CD4-positive, alpha-beta memory T cell (primary cell): ENCODE data around the gene INAFM1. TPM values are rescaled to one million over a fixed set of nuclear protein-coding genes. Genes with fewer than 3 reads are reported as not detected.

ENCODE experiments used
- CTCF ChIA-PET: fragments of 350-600 bp; sonication (Branson Sonifier 250); formaldehyde crosslinking; loops from one replicate; lab custom pipeline; 2021; ENCODE audit warnings: inconsistent platforms; ENCODE audit not compliant: partially characterized antibody; lab: Charles Lee
- POLR2A ChIA-PET: fragments of 350-600 bp; sonication (Branson Sonifier 250); formaldehyde crosslinking; loops from one replicate; lab custom pipeline; 2021; ENCODE audit not compliant: partially characterized antibody; lab: Charles Lee
- DNase-seq, 5 donors: peaks; one replicate each; pipeline versions ENCODE4 v3.0.0 to v3.0.0-alpha.2; 2020 to 2022; ENCODE audit warnings: mixed read lengths in 1 of 5
- H3K27ac ChIP-seq: one replicate; pipeline ENCODE4 v1.7.0; 2013; ENCODE audit warnings: low read depth, low read length
- H3K27me3 ChIP-seq: 2 replicates; pipeline ENCODE4 v1.7.0; 2013; ENCODE audit warnings: mild to moderate bottlenecking, low read length, moderate library complexity; ENCODE audit not compliant: insufficient read depth
- H3K36me3 ChIP-seq: 2 replicates; pipeline ENCODE4 v1.7.0; 2013; ENCODE audit warnings: mild to moderate bottlenecking, low read length, moderate library complexity; ENCODE audit not compliant: insufficient read depth
- H3K4me1 ChIP-seq: 2 replicates; pipeline ENCODE4 v1.7.0; 2013; ENCODE audit warnings: mild to moderate bottlenecking, low read length, moderate library complexity; ENCODE audit not compliant: insufficient read depth
- H3K4me3 ChIP-seq, 2 donors: one replicate each; pipeline ENCODE4 v1.7.0; 2013; ENCODE audit warnings: low read length in 2 of 2, mild to moderate bottlenecking in 1 of 2
- H3K9me3 ChIP-seq, 2 donors: one replicate each; pipeline ENCODE4 v1.7.0; 2013; ENCODE audit warnings: low read length in 2 of 2, control low read depth in 1 of 2; ENCODE audit not compliant: control insufficient read depth in 1 of 2
- H3K27ac Mint-ChIP-seq, 7 donors: one replicate each; pipeline ENCODE4 v1.8.0; 2020 to 2021; ENCODE audit warnings: mixed read lengths in 7 of 7, mild to moderate bottlenecking in 6 of 7, inconsistent platforms in 3 of 7, moderate library complexity in 3 of 7
- H3K27me3 Mint-ChIP-seq, 2 donors: one replicate each; pipeline ENCODE4 v1.8.0; 2020 to 2021; ENCODE audit warnings: mixed read lengths in 2 of 2
- H3K36me3 Mint-ChIP-seq, 2 donors: one replicate each; pipeline ENCODE4 v1.8.0; 2020 to 2021; ENCODE audit warnings: mixed read lengths in 2 of 2, inconsistent platforms in 1 of 2, mild to moderate bottlenecking in 1 of 2
- H3K4me1 Mint-ChIP-seq, 4 donors: one replicate each; pipeline ENCODE4 v1.8.0; 2020 to 2021; ENCODE audit warnings: mixed read lengths in 4 of 4, mild to moderate bottlenecking in 1 of 4
- H3K4me3 Mint-ChIP-seq, 8 donors: one replicate each; pipeline ENCODE4 v1.8.0; 2020 to 2021; ENCODE audit warnings: mixed read lengths in 8 of 8, mild to moderate bottlenecking in 7 of 8, moderate library complexity in 6 of 8, inconsistent platforms in 3 of 8
- H3K9me3 Mint-ChIP-seq, 8 donors: one replicate each; pipeline ENCODE4 v1.8.0; 2020 to 2021; ENCODE audit warnings: mixed read lengths in 8 of 8, mild to moderate bottlenecking in 5 of 8, inconsistent platforms in 3 of 8, moderate library complexity in 1 of 8
- intact Hi-C: fragments of 100-400 bp; cut with micrococcal nuclease; formaldehyde crosslinking; loops from one replicate; pipeline ENCODE4 v1.15.1; 2023
- polyA plus RNA-seq, 2 donors: library from polyadenylated mRNA; unstranded; fragments of 300-500 nt; fragmentation: Illumina TruSeq; gene quantifications; one replicate each; pipeline ENCODE4 v1.2.3, GENCODE V29; 2021
- total RNA-seq, 2 experiments: library from RNA; stranded (reverse); gene quantifications; one replicate each; pipeline ENCODE4 v1.2.3, GENCODE V29; 2021

Gene INAFM1
- total and polyA plus RNA-seq, 4 experiments from 2014 or later = 1.8 to 16.7 (median 8.5) TPM

DNA sequence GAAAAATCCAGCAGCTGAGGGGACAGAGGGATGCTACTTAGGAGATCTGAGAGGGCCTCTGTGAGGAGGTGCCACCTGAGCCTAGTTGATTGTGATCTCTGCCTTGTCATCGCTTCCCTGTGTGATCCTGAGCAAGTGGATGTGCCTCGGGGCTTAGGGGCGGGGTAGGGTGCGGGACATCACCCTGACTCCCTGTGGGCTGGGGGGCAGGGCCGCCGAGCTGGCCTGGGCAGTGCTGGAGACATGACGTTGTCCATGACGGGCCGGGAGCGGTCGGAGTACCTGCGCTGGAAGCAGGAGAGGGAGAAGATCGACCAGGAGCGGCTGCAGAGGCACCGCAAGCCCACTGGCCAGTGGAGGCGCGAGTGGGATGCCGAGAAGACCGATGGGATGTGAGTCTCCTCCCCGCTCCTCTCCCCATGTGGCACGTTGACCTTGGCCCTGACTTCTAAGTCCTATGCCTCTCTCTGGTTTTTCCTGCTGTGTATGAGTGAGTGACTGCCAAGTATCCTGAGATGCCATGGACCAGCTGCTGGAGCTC lies 8.2 kb upstream of the INAFM1 start:
- ChIA-PET POLR2A (no interaction called here), CTCF (no interaction called here)
- Mint-ChIP-seq H3K36me3 (peaks cover 32 to 59% of the 10 kb centered on the region in 2 donors), H3K9me3 (no peaks in the 10 kb centered on the region), H3K27ac (no peak overlapping the region), H3K4me1 (peaks cover 0 to 3% (median 0%) of the 10 kb centered on the region in 4 donors), H3K4me3 (no peak overlapping the region), H3K27me3 (no peaks in the 10 kb centered on the region)
- H3K27me3 ChIP-seq = no peaks in the 10 kb centered on the region
- intact Hi-C loops = no loop called here
- peaks cover 27% of the 10 kb centered on the region for H3K36me3 ChIP-seq
- no peaks in the 10 kb centered on the region for H3K4me1 ChIP-seq
- no peak overlapping the region for H3K4me3 ChIP-seq
- no peaks in the 10 kb centered on the region for H3K9me3 ChIP-seq
- H3K27ac ChIP-seq = no peak overlapping the region
- DNase-seq = no peak

- Histone ChIP-seq H3K27ac (no peak overlapping the region), H3K9me3 (no peaks in the 10 kb centered on the region), H3K4me3 (no peak overlapping the region), H3K36me3 (peaks cover 27% of the 10 kb centered on the region), H3K27me3 (no peaks in the 10 kb centered on the region), H3K4me1 (peaks cover 1% of the 10 kb centered on the region)
- intact Hi-C loops = no loop called here
- ChIA-PET CTCF (no interaction called here), POLR2A (interaction anchor here (0.6 to 0.9 kb wide), 2 partner anchors 11 to 41 kb away, joined by 3 read pairs; partner anchors contain the start of gene CCDC9)
- H3K9me3 Mint-ChIP-seq = no peaks in the 10 kb centered on the region
- peaks cover 32 to 57% of the 10 kb centered on the region in 2 donors for H3K36me3 Mint-ChIP-seq
- no peak overlapping the region for H3K4me3 Mint-ChIP-seq
- no peak overlapping the region for H3K27ac Mint-ChIP-seq
- no peak for DNase-seq
- H3K27me3 Mint-ChIP-seq = no peaks in the 10 kb centered on the region
- H3K4me1 Mint-ChIP-seq = peaks cover 2 to 4% (median 2%) of the 10 kb centered on the region in 4 donors
These were observed 7.3 kb upstream of the INAFM1 start for GRCh38 chr19:47267350-47267759.

GRCh38 chr19:47268028-47268427 lies 6.7 kb upstream of the INAFM1 start:
- H3K4me3 Mint-ChIP-seq = no peak overlapping the region
- CTCF ChIA-PET = no interaction called here
- no peak overlapping the region for H3K4me3 ChIP-seq
- peaks cover 32 to 58% of the 10 kb centered on the region in 2 donors for H3K36me3 Mint-ChIP-seq
- no peak for DNase-seq
- intact Hi-C loops = no loop called here
- H3K4me1 Mint-ChIP-seq = peaks cover 7 to 11% (median 8%) of the 10 kb centered on the region in 4 donors
- H3K27me3 ChIP-seq = no peaks in the 10 kb centered on the region
- H3K27me3 Mint-ChIP-seq = no peaks in the 10 kb centered on the region
- H3K9me3 ChIP-seq = no peaks in the 10 kb centered on the region
- H3K36me3 ChIP-seq = peaks cover 27% of the 10 kb centered on the region
- no peak overlapping the region for H3K27ac ChIP-seq
- H3K4me1 ChIP-seq = peaks cover 8% of the 10 kb centered on the region
- no peaks in the 10 kb centered on the region for H3K9me3 Mint-ChIP-seq
- H3K27ac Mint-ChIP-seq = no peak overlapping the region
- POLR2A ChIA-PET = interaction anchor here (0.9 kb wide), 1 partner anchor 41 kb away, joined by 3 read pairs; no protein-coding TSS in a partner anchor

GRCh38 chr19:47269596-47269995 lies 5.1 kb upstream of the INAFM1 start:
- H3K9me3 Mint-ChIP-seq = no peaks in the 10 kb centered on the region
- H3K27me3 ChIP-seq = no peaks in the 10 kb centered on the region
- no peak overlapping the region for H3K27ac ChIP-seq
- peaks cover 10% of the 10 kb centered on the region for H3K4me1 ChIP-seq
- peak overlapping the region in 2 of 8 donors; percentile 25 to 65 for H3K4me3 Mint-ChIP-seq
- no peaks in the 10 kb centered on the region for H3K9me3 ChIP-seq
- POLR2A ChIA-PET = interaction anchor here (0.8 kb wide), 1 partner anchor 13 kb away, joined by 3 read pairs; the partner anchor contains the start of gene CCDC9
- H3K36me3 Mint-ChIP-seq = peaks cover 24 to 60% of the 10 kb centered on the region in 2 donors
- CTCF ChIA-PET = no interaction called here
- no peak for DNase-seq
- peak overlapping the region in 1 of 7 donors; percentile 44 for H3K27ac Mint-ChIP-seq
- intact Hi-C loops = no loop called here
- peaks cover 7 to 24% (median 9%) of the 10 kb centered on the region in 4 donors for H3K4me1 Mint-ChIP-seq
- H3K27me3 Mint-ChIP-seq = no peaks in the 10 kb centered on the region
- peaks cover 27% of the 10 kb centered on the region for H3K36me3 ChIP-seq
- H3K4me3 ChIP-seq = no peak overlapping the region

- peak overlapping the region in 2 of 7 donors; percentile 42 to 55 for H3K27ac Mint-ChIP-seq
- Histone ChIP-seq H3K36me3 (peaks cover 21% of the 10 kb centered on the region), H3K27ac (no peak overlapping the region), H3K9me3 (no peaks in the 10 kb centered on the region), H3K27me3 (no peaks in the 10 kb centered on the region), H3K4me3 (no peak overlapping the region), H3K4me1 (peaks cover 14% of the 10 kb centered on the region)
- H3K4me3 Mint-ChIP-seq = no peak overlapping the region
- H3K36me3 Mint-ChIP-seq = peaks cover 22 to 58% of the 10 kb centered on the region in 2 donors
- H3K27me3 Mint-ChIP-seq = no peaks in the 10 kb centered on the region
- peaks cover 8 to 27% (median 11%) of the 10 kb centered on the region in 4 donors for H3K4me1 Mint-ChIP-seq
- ChIA-PET POLR2A (interaction anchor here (1.2 kb wide), 1 partner anchor 13 kb away, joined by 3 read pairs; no protein-coding TSS in a partner anchor), CTCF (no interaction called here)
- intact Hi-C loops = no loop called here
- DNase-seq = no peak
- no peaks in the 10 kb centered on the region for H3K9me3 Mint-ChIP-seq
These were observed 4.3 kb upstream of the INAFM1 start for GRCh38 chr19:47270408-47270807.

DNA sequence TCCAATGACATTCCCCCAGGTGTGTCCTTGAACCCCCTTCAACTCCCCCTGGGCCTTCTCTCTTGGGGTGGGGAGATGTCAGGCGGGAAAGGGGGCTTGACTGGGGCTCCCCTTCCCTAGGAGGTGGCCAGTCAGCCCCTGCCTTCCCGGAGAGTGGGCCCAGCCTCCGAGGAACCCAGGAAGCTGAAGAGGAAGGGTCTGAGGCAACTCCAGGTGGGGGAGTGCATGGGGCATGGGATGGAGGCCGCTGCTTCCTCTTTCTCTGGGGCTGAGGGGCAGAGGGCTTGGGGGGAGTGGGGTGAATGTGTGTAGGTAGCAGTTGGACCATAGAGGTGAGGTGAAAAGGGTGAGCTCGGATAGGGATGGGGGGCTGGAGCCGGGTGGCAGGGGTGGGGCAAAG lies 2.7 kb upstream of the INAFM1 start:
- peak overlapping the region in 2 of 8 donors; percentile 35 to 94 for H3K4me3 Mint-ChIP-seq

More for the DNA sequence above, 2.7 kb upstream of the INAFM1 start:
- POLR2A ChIA-PET = interaction anchor here (0.8 to 1.5 kb wide), 2 partner anchors 16 to 77 kb away, joined by 3 to 9 read pairs; partner anchors contain the start of gene CCDC9
- Mint-ChIP-seq H3K27me3 (no peaks in the 10 kb centered on the region), H3K9me3 (no peaks in the 10 kb centered on the region), H3K27ac (peak overlapping the region in 5 of 7 donors; percentile 19 to 97 (median 59)), H3K36me3 (peaks cover 12 to 49% of the 10 kb centered on the region in 2 donors), H3K4me1 (peaks cover 14 to 33% (median 18%) of the 10 kb centered on the region in 4 donors)
- CTCF ChIA-PET = interaction anchor here (1.6 kb wide), 1 partner anchor 12 kb away, joined by 5 read pairs; no protein-coding TSS in a partner anchor
- no peak for DNase-seq
- Histone ChIP-seq H3K27ac (no peak overlapping the region), H3K4me1 (peaks cover 19% of the 10 kb centered on the region), H3K27me3 (no peaks in the 10 kb centered on the region), H3K36me3 (peaks cover 12% of the 10 kb centered on the region), H3K9me3 (no peaks in the 10 kb centered on the region), H3K4me3 (no peak overlapping the region)
- intact Hi-C loops = no loop called here
